Measurements from ENCODE around the gene SLC7A1.

The SLC7A1 gene

GRCh38 chr13:29499506-29500165 is 95.9 kb downstream of the SLC7A1 start:
- WGBS (ENCODE audit: extremely low coverage, insufficient coverage, low lambda C conversion rate), result no CpG with 5 or more reads among the region's 7 CpGs
- H3K4me2 ChIP-seq (ENCODE audit: low read length), result no peak overlapping the region
- H2BK120ac ChIP-seq (ENCODE audit: low read depth, low read length), result no peak overlapping the region
- no peaks in the 10 kb centered on the region for H3K4me1 ChIP-seq (ENCODE audit: control insufficient read depth, low read depth, low read length)
- H3K4ac ChIP-seq (ENCODE audit: low read depth, low read length), result no peak overlapping the region
- H3K18ac ChIP-seq (ENCODE audit: low read length), result no peak overlapping the region
- no peak overlapping the region for H4K8ac ChIP-seq (ENCODE audit: low read depth, low read length)
- no peak overlapping the region for H3K23ac ChIP-seq (ENCODE audit: low read length)
- no peak overlapping the region for H3K9ac ChIP-seq (ENCODE audit: low read length)
- no peak overlapping the region for H3K56ac ChIP-seq (ENCODE audit: low read length)
- H3K4me3 ChIP-seq (ENCODE audit: low read length), result no peak overlapping the region
- H3K27ac ChIP-seq (ENCODE audit: low read depth, low read length), result no peak overlapping the region
- no peak overlapping the region for H4K5ac ChIP-seq (ENCODE audit: low read length)
- H3K79me1 ChIP-seq (ENCODE audit: low read length), result no peaks in the 10 kb centered on the region
- H2AK5ac ChIP-seq (ENCODE audit: low read length), result no peak overlapping the region
- H3K79me2 ChIP-seq (ENCODE audit: control insufficient read depth, insufficient read depth, low read length), result no peaks in the 10 kb centered on the region
- no peaks in the 10 kb centered on the region for H3K27me3 ChIP-seq (ENCODE audit: insufficient read depth, low read length, poor library complexity)
- H2BK5ac ChIP-seq (ENCODE audit: low read length), result no peak overlapping the region
- H2BK15ac ChIP-seq (replicated peaks; ENCODE audit: low read depth), result no peak overlapping the region
- DNase-seq, result no peak
- H3K36me3 ChIP-seq (ENCODE audit: control insufficient read depth, insufficient read depth, low read length), result no peaks in the 10 kb centered on the region

- Histone ChIP-seq H3K18ac (ENCODE audit: low read length) (no peak overlapping the region), H3K27me3 (ENCODE audit: insufficient read depth, low read length, poor library complexity) (no peaks in the 10 kb centered on the region), H3K4me1 (ENCODE audit: control insufficient read depth, low read depth, low read length) (no peaks in the 10 kb centered on the region), H3K79me2 (ENCODE audit: control insufficient read depth, insufficient read depth, low read length) (no peaks in the 10 kb centered on the region), H2BK5ac (ENCODE audit: low read length) (no peak overlapping the region), H2BK15ac (replicated peaks; ENCODE audit: low read depth) (no peak overlapping the region), H2AK5ac (ENCODE audit: low read length) (no peak overlapping the region), H3K4me3 (ENCODE audit: low read length) (no peak overlapping the region), H3K27ac (ENCODE audit: low read depth, low read length) (no peak overlapping the region), H3K79me1 (ENCODE audit: low read length) (no peaks in the 10 kb centered on the region), H4K8ac (ENCODE audit: low read depth, low read length) (no peak overlapping the region), H3K36me3 (ENCODE audit: control insufficient read depth, insufficient read depth, low read length) (no peaks in the 10 kb centered on the region), H2BK120ac (ENCODE audit: low read depth, low read length) (no peak overlapping the region), H3K4me2 (ENCODE audit: low read length) (no peak overlapping the region), H3K9ac (ENCODE audit: low read length) (no peak overlapping the region), H3K4ac (ENCODE audit: low read depth, low read length) (no peak overlapping the region), H3K56ac (ENCODE audit: low read length) (no peak overlapping the region), H4K5ac (ENCODE audit: low read length) (no peak overlapping the region), H3K23ac (ENCODE audit: low read length) (no peak overlapping the region)
- no peak for DNase-seq
- no CpG with 5 or more reads among the region's 13 CpGs for WGBS (ENCODE audit: extremely low coverage, insufficient coverage, low lambda C conversion rate)
Observed at GRCh38 chr13:29498426-29499040, 97.0 kb downstream of the SLC7A1 start.

GRCh38 chr13:29497137-29497654 is 98.3 kb downstream of the SLC7A1 start:
- peak; percentile 58 for DNase-seq
- no CpG with 5 or more reads among the region's 15 CpGs for WGBS (ENCODE audit: extremely low coverage, insufficient coverage, low lambda C conversion rate)

GRCh38 chr13:29496241-29496712 is 99.2 kb downstream of the SLC7A1 start:
- Histone ChIP-seq H3K4me3 (ENCODE audit: low read length) (no peak overlapping the region), H3K4me1 (ENCODE audit: control insufficient read depth, low read depth, low read length) (no peaks in the 10 kb centered on the region), H2AK5ac (ENCODE audit: low read length) (no peak overlapping the region), H2BK120ac (ENCODE audit: low read depth, low read length) (no peak overlapping the region), H3K27me3 (ENCODE audit: insufficient read depth, low read length, poor library complexity) (no peaks in the 10 kb centered on the region), H3K4me2 (ENCODE audit: low read length) (no peak overlapping the region), H2BK5ac (ENCODE audit: low read length) (no peak overlapping the region), H3K27ac (ENCODE audit: low read depth, low read length) (no peak overlapping the region), H3K9ac (ENCODE audit: low read length) (no peak overlapping the region), H3K79me1 (ENCODE audit: low read length) (no peaks in the 10 kb centered on the region), H4K8ac (ENCODE audit: low read depth, low read length) (no peak overlapping the region), H3K4ac (ENCODE audit: low read depth, low read length) (no peak overlapping the region), H3K56ac (ENCODE audit: low read length) (no peak overlapping the region), H4K5ac (ENCODE audit: low read length) (no peak overlapping the region), H3K23ac (ENCODE audit: low read length) (no peak overlapping the region), H3K79me2 (ENCODE audit: control insufficient read depth, insufficient read depth, low read length) (no peaks in the 10 kb centered on the region), H3K36me3 (ENCODE audit: control insufficient read depth, insufficient read depth, low read length) (no peaks in the 10 kb centered on the region), H2BK15ac (replicated peaks; ENCODE audit: low read depth) (no peak overlapping the region), H3K18ac (ENCODE audit: low read length) (no peak overlapping the region)
- no peak for DNase-seq
- WGBS (ENCODE audit: extremely low coverage, insufficient coverage, low lambda C conversion rate), result no CpG with 5 or more reads among the region's 9 CpGs

More at GRCh38 chr13:29497137-29497654, 98.3 kb downstream of the SLC7A1 start:
- H3K36me3 ChIP-seq (ENCODE audit: control insufficient read depth, insufficient read depth, low read length), result no peaks in the 10 kb centered on the region
- no peak overlapping the region for H2AK5ac ChIP-seq (ENCODE audit: low read length)
- H2BK5ac ChIP-seq (ENCODE audit: low read length), result no peak overlapping the region
- no peak overlapping the region for H2BK15ac ChIP-seq (replicated peaks; ENCODE audit: low read depth)
- no peak overlapping the region for H2BK120ac ChIP-seq (ENCODE audit: low read depth, low read length)
- H3K23ac ChIP-seq (ENCODE audit: low read length), result no peak overlapping the region
- no peak overlapping the region for H4K8ac ChIP-seq (ENCODE audit: low read depth, low read length)
- no peak overlapping the region for H3K4ac ChIP-seq (ENCODE audit: low read depth, low read length)
- no peak overlapping the region for H3K27ac ChIP-seq (ENCODE audit: low read depth, low read length)
- no peak overlapping the region for H4K5ac ChIP-seq (ENCODE audit: low read length)
- H3K79me2 ChIP-seq (ENCODE audit: control insufficient read depth, insufficient read depth, low read length), result no peaks in the 10 kb centered on the region
- H3K56ac ChIP-seq (ENCODE audit: low read length), result no peak overlapping the region
- no peak overlapping the region for H3K4me2 ChIP-seq (ENCODE audit: low read length)
- no peak overlapping the region for H3K4me3 ChIP-seq (ENCODE audit: low read length)
- H3K27me3 ChIP-seq (ENCODE audit: insufficient read depth, low read length, poor library complexity), result no peaks in the 10 kb centered on the region
- H3K18ac ChIP-seq (ENCODE audit: low read length), result no peak overlapping the region
- no peaks in the 10 kb centered on the region for H3K79me1 ChIP-seq (ENCODE audit: low read length)
- H3K9ac ChIP-seq (ENCODE audit: low read length), result no peak overlapping the region
- H3K4me1 ChIP-seq (ENCODE audit: control insufficient read depth, low read depth, low read length), result no peaks in the 10 kb centered on the region

GRCh38 chr13:29494520-29494919 is 101.0 kb downstream of the SLC7A1 start:
- no peak overlapping the region for H2AK5ac ChIP-seq (ENCODE audit: low read length)
- H3K4me3 ChIP-seq (ENCODE audit: low read length), result no peak overlapping the region
- H2BK120ac ChIP-seq (ENCODE audit: low read depth, low read length), result no peak overlapping the region
- H3K23ac ChIP-seq (ENCODE audit: low read length), result no peak overlapping the region
- no peak overlapping the region for H2BK5ac ChIP-seq (ENCODE audit: low read length)
- H2BK15ac ChIP-seq (replicated peaks; ENCODE audit: low read depth), result no peak overlapping the region
- no peaks in the 10 kb centered on the region for H3K27me3 ChIP-seq (ENCODE audit: insufficient read depth, low read length, poor library complexity)
- DNase-seq, result no peak
- H3K56ac ChIP-seq (ENCODE audit: low read length), result no peak overlapping the region
- H3K79me2 ChIP-seq (ENCODE audit: control insufficient read depth, insufficient read depth, low read length), result no peaks in the 10 kb centered on the region
- H3K18ac ChIP-seq (ENCODE audit: low read length), result no peak overlapping the region
- H3K4ac ChIP-seq (ENCODE audit: low read depth, low read length), result no peak overlapping the region
- no peaks in the 10 kb centered on the region for H3K36me3 ChIP-seq (ENCODE audit: control insufficient read depth, insufficient read depth, low read length)
- no peak overlapping the region for H3K9ac ChIP-seq (ENCODE audit: low read length)
- no peak overlapping the region for H4K8ac ChIP-seq (ENCODE audit: low read depth, low read length)
- H3K79me1 ChIP-seq (ENCODE audit: low read length), result no peaks in the 10 kb centered on the region
- no peaks in the 10 kb centered on the region for H3K4me1 ChIP-seq (ENCODE audit: control insufficient read depth, low read depth, low read length)
- H4K5ac ChIP-seq (ENCODE audit: low read length), result no peak overlapping the region
- no peak overlapping the region for H3K27ac ChIP-seq (ENCODE audit: low read depth, low read length)
- H3K4me2 ChIP-seq (ENCODE audit: low read length), result no peak overlapping the region
- WGBS (ENCODE audit: extremely low coverage, insufficient coverage, low lambda C conversion rate), result no CpG with 5 or more reads among the region's 8 CpGs
